Stimulated activated CD4-positive, alpha-beta T cell treated with anti-CD3 and anti-CD28 coated beads, TNF-alpha, amount 100 ng/mL, for 4 hours (primary cell): ENCODE results near the gene C17orf113.
"Not testable (repeated sequence)": the region's sequence is repeated elsewhere in the genome, so short reads cannot be mapped to it uniquely, and the experiment has no call there.

ENCODE experiments used
- DNase-seq, 3 experiments: peaks; one replicate each; pipeline ENCODE4 v3.0.0-alpha.2; 2020; ENCODE audit warnings: low read depth in 3 of 3

Gene C17orf113

GRCh38 chr17:42042598-42043319 is 7.6 kb downstream of the C17orf113 start:
- DNase-seq, result no peak

- DNase-seq, result no peak
Measured at GRCh38 chr17:42041619-42042018, 8.8 kb downstream of the C17orf113 start.

GRCh38 chr17:42040818-42041217 is 9.6 kb downstream of the C17orf113 start:
- no peak for DNase-seq

- no peak for DNase-seq
Measured at GRCh38 chr17:42039794-42040763, 10.3 kb downstream of the C17orf113 start.

- DNase-seq, result no peak
Measured at GRCh38 chr17:42038221-42038973, 12.0 kb downstream of the C17orf113 start.

- no peak for DNase-seq
Measured at GRCh38 chr17:42034059-42034458, 16.3 kb downstream of the C17orf113 start.

- no peak for DNase-seq
Measured at GRCh38 chr17:42031584-42031983, 18.8 kb downstream of the C17orf113 start.

GRCh38 chr17:42028791-42029127 is 21.6 kb downstream of the C17orf113 start:
- no peak for DNase-seq

- DNase-seq, result no peak
Measured at GRCh38 chr17:42027961-42028790, 22.2 kb downstream of the C17orf113 start.

GRCh38 chr17:42027590-42027889 is 22.9 kb downstream of the C17orf113 start:
- no peak for DNase-seq

- no peak for DNase-seq
Measured at GRCh38 chr17:42026857-42027589, 23.4 kb downstream of the C17orf113 start.

- DNase-seq, result no peak
Measured at GRCh38 chr17:42025936-42026335, 24.5 kb downstream of the C17orf113 start.

- DNase-seq, result no peak
Measured at GRCh38 chr17:42025191-42025579, 25.2 kb downstream of the C17orf113 start.

- no peak for DNase-seq
Measured at GRCh38 chr17:42023524-42024349, 26.7 kb downstream of the C17orf113 start.

GRCh38 chr17:42020845-42021244 is 29.6 kb downstream of the C17orf113 start:
- DNase-seq, result not testable (repeated sequence)

- peak; percentile 85 to 91 (median 87) for DNase-seq
Measured at GRCh38 chr17:42019509-42020404, 30.6 kb downstream of the C17orf113 start, which contains the start of gene NKIRAS2. TSS of gene NKIRAS2 (plus strand) at chr17:42020090. CDS start at chr17:42021578, 1,488 bp downstream.

- DNase-seq, result no peak
Measured at GRCh38 chr17:42018988-42019387, 31.4 kb downstream of the C17orf113 start.

GRCh38 chr17:42018339-42018738 is 32.1 kb downstream of the C17orf113 start:
- no peak for DNase-seq

GRCh38 chr17:42017866-42018200 is 32.6 kb downstream of the C17orf113 start:
- DNase-seq, result no peak
